Suprapubic skin (tissue), 4 donors: ENCODE results near the gene TTLL7. TPM values are rescaled to one million over a fixed set of nuclear protein-coding genes. Genes with fewer than 3 reads are reported as not detected.

Experiments used
- DNase-seq, 2 donors: peaks; one replicate each; pipeline ENCODE4 v3.0.0-alpha.2; 2019; ENCODE audit warnings: low spot score in 2 of 2
- H3K27ac ChIP-seq: fragments of 200-600 bp; sonication (generic); one replicate; pipeline ENCODE4 v1.5.1; 2019
- H3K27me3 ChIP-seq: fragments of 200-600 bp; sonication (generic); one replicate; pipeline ENCODE4 v1.5.1; 2019
- H3K36me3 ChIP-seq: fragments of 200-600 bp; sonication (generic); one replicate; pipeline ENCODE4 v1.5.1; 2019
- H3K4me1 ChIP-seq: fragments of 200-600 bp; sonication (generic); one replicate; pipeline ENCODE4 v1.5.1; 2019
- H3K4me3 ChIP-seq: fragments of 200-600 bp; sonication (generic); one replicate; pipeline ENCODE4 v1.5.1; 2019; ENCODE audit warnings: mild to moderate bottlenecking
- H3K9me3 ChIP-seq: fragments of 200-600 bp; sonication (generic); one replicate; pipeline ENCODE4 v1.5.1; 2019
- CTCF ChIP-seq, 2 donors: fragments of 200-600 bp in 1 of 2; fragments of 450-650 bp in 1 of 2; sonication (generic) in 1 of 2; IDR thresholded peaks; one replicate each; pipeline ENCODE4 v1.5.1; 2016 to 2019; ENCODE audit warnings: antibody characterized with exemption in 2 of 2, mild to moderate bottlenecking in 1 of 2, moderate library complexity in 1 of 2
- EP300 ChIP-seq: sonication (generic); formaldehyde crosslinking; IDR thresholded peaks from one replicate; pipeline ENCODE4 v1.6.1; 2017; ENCODE audit warnings: antibody characterized with exemption
- POLR2A ChIP-seq, 2 donors: fragments of 450-650 bp; IDR thresholded peaks; one replicate each; pipeline ENCODE4 v1.6.1; 2017; ENCODE audit warnings: antibody characterized with exemption in 2 of 2, mild to moderate bottlenecking in 2 of 2, moderate library complexity in 2 of 2
- POLR2AphosphoS5 ChIP-seq, 3 donors: sonication (generic); formaldehyde crosslinking; IDR thresholded peaks; one replicate each; pipeline ENCODE4 v1.6.1; 2017; ENCODE audit warnings: antibody characterized with exemption in 3 of 3
- WGBS: methylation state at CpG from one replicate; pipeline ENCODE4 v1.1.5; 2018; 5-methylcytosine and 5-hydroxymethylcytosine counted together
- total RNA-seq, 4 donors: library from RNA; depleted of rRNA; stranded (reverse); fragments of >200 nt; gene quantifications; one replicate each; pipeline ENCODE4 v1.1.0, GENCODE V29; 2016

TTLL7 gene
- total RNA-seq, 4 donors from 2014 or later: 1.5 to 3.1 (median 2.3) TPM

GRCh38 chr1:84013708-84014107 is 14.8 kb upstream of the TTLL7 start:
- 99% methylated on average over 3 of the region's 3 CpGs for WGBS
- H3K4me1 ChIP-seq: no peaks in the 10 kb centered on the region

GRCh38 chr1:84012018-84012417 is 13.1 kb upstream of the TTLL7 start:
- Histone ChIP-seq H3K36me3 (no peaks in the 10 kb centered on the region), H3K4me1 (no peaks in the 10 kb centered on the region), H3K27me3 (no peaks in the 10 kb centered on the region), H3K9me3 (no peaks in the 10 kb centered on the region), H3K27ac (no peak overlapping the region), H3K4me3 (no peak overlapping the region)
- no peak for DNase-seq
- TF ChIP-seq POLR2AphosphoS5 (IDR thresholded peaks at IDR 0.05): no peak
- TF ChIP-seq EP300: no peak
- TF ChIP-seq POLR2A (IDR thresholded peaks at IDR 0.05): no peak
- no peak for TF ChIP-seq CTCF (IDR thresholded peaks at IDR 0.05)
- WGBS: 81% methylated on average over 3 of the region's 3 CpGs

More at GRCh38 chr1:84013708-84014107, 14.8 kb upstream of the TTLL7 start:
- Histone ChIP-seq H3K9me3 (no peaks in the 10 kb centered on the region), H3K4me3 (no peak overlapping the region), H3K27ac (no peak overlapping the region), H3K27me3 (no peaks in the 10 kb centered on the region), H3K36me3 (no peaks in the 10 kb centered on the region)
- TF ChIP-seq POLR2A (IDR thresholded peaks at IDR 0.05): no peak
- no peak for TF ChIP-seq POLR2AphosphoS5 (IDR thresholded peaks at IDR 0.05)
- TF ChIP-seq CTCF (IDR thresholded peaks at IDR 0.05): no peak
- no peak for TF ChIP-seq EP300
- DNase-seq: no peak

GRCh38 chr1:84010136-84010535 is 11.2 kb upstream of the TTLL7 start:
- no peak for DNase-seq
- H3K27me3 ChIP-seq: no peaks in the 10 kb centered on the region
- no peaks in the 10 kb centered on the region for H3K36me3 ChIP-seq
- no peak overlapping the region for H3K27ac ChIP-seq
- WGBS: 74% methylated on average over 1 of the region's 1 CpG
- H3K4me1 ChIP-seq: no peaks in the 10 kb centered on the region
- no peaks in the 10 kb centered on the region for H3K9me3 ChIP-seq
- no peak overlapping the region for H3K4me3 ChIP-seq
- TF ChIP-seq POLR2A (IDR thresholded peaks at IDR 0.05) (no peak), CTCF (IDR thresholded peaks at IDR 0.05) (no peak)

- DNase-seq: no peak
- TF ChIP-seq CTCF (IDR thresholded peaks at IDR 0.05): no peak
- TF ChIP-seq POLR2A (IDR thresholded peaks at IDR 0.05): no peak
- TF ChIP-seq POLR2AphosphoS5 (IDR thresholded peaks at IDR 0.05): no peak
- no peak for TF ChIP-seq EP300
- Histone ChIP-seq H3K4me1 (no peaks in the 10 kb centered on the region), H3K9me3 (no peaks in the 10 kb centered on the region), H3K4me3 (no peak overlapping the region), H3K27me3 (no peaks in the 10 kb centered on the region), H3K27ac (no peak overlapping the region), H3K36me3 (no peaks in the 10 kb centered on the region)
- 59% methylated on average over 5 of the region's 5 CpGs for WGBS
These were observed 9.7 kb upstream of the TTLL7 start for GRCh38 chr1:84008631-84009030.

- H3K4me3 ChIP-seq: no peak overlapping the region
- DNase-seq: no peak
- no peak for TF ChIP-seq CTCF (IDR thresholded peaks at IDR 0.05)
- TF ChIP-seq POLR2AphosphoS5 (IDR thresholded peaks at IDR 0.05): no peak
- no peak for TF ChIP-seq POLR2A (IDR thresholded peaks at IDR 0.05)
- no peak for TF ChIP-seq EP300
- H3K27ac ChIP-seq: no peak overlapping the region
- H3K36me3 ChIP-seq: no peaks in the 10 kb centered on the region
- H3K4me1 ChIP-seq: no peaks in the 10 kb centered on the region
- WGBS: 91% methylated on average over 6 of the region's 6 CpGs
- no peaks in the 10 kb centered on the region for H3K9me3 ChIP-seq
- H3K27me3 ChIP-seq: no peaks in the 10 kb centered on the region
These were observed 7.7 kb upstream of the TTLL7 start for GRCh38 chr1:84006591-84006990.
